Right atrium auricular region (tissue), 2 donors: ENCODE measurements around the gene GPATCH2. TPM values are rescaled to one million over a fixed set of nuclear protein-coding genes. Genes with fewer than 3 reads are reported as not detected.

Source experiments
- DNase-seq: peaks from one replicate; pipeline ENCODE4 v3.0.0-alpha.2; 2019; ENCODE audit warnings: low spot score
- H3K27ac ChIP-seq, 2 donors: fragments of 200-600 bp; sonication (generic); 1 replicate in 1 of 2; 2 replicates in 1 of 2; pipeline ENCODE4 v1.5.1; 2016 to 2019
- H3K27me3 ChIP-seq, 2 donors: fragments of 200-600 bp; sonication (generic); one replicate each; pipeline versions ENCODE4 v1.5.1 to v1.6.0; 2017 to 2019
- H3K36me3 ChIP-seq: fragments of 200-600 bp; sonication (generic); one replicate; pipeline ENCODE4 v1.5.1; 2016
- H3K4me1 ChIP-seq, 2 donors: fragments of 200-600 bp; sonication (generic); one replicate each; pipeline versions ENCODE4 v1.5.1 to v1.6.0; 2017 to 2019
- H3K4me3 ChIP-seq, 2 donors: fragments of 200-600 bp; sonication (generic); 1 replicate in 1 of 2; 2 replicates in 1 of 2; pipeline ENCODE4 v1.5.1; 2017 to 2019; ENCODE audit warnings: mild to moderate bottlenecking in 1 of 2, moderate library complexity in 1 of 2
- H3K9me3 ChIP-seq, 2 donors: fragments of 200-600 bp; sonication (generic); one replicate each; pipeline ENCODE4 v1.5.1; 2019
- total RNA-seq, 2 donors: library from RNA; depleted of rRNA; stranded (reverse); fragments of >200 nt; gene quantifications; one replicate each; pipeline ENCODE4 v1.1.0, GENCODE V29; 2016
- TF ChIP-seq, protein P1 (sequence below), 2 donors: fragments of 200-600 bp; sonication (generic); IDR thresholded peaks; one replicate each; pipeline ENCODE4 v1.5.1; 2019; ENCODE audit warnings: antibody characterized with exemption in 2 of 2

Gene GPATCH2
- total RNA-seq, 2 donors from 2014 or later = 7.9 to 8.5 TPM

DNA sequence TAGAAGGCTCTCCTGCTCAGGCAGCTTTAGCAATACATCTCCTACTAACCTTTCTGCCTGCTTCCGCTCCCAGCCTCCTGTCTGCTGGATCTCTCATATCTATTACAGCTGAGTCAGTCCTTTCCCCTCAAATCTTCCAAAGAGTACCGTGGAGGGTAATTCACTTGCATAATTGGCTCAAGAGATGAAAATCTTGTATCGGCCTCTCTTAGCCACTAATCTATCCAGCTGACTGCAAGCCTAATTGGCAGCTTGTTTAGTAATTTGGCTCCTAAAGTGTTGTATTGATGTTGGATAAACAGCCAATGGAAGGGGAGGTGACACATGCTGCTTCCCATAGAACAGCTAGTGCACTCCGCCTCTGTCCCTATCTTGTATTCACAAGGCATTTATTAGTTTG is 195.7 kb downstream of the GPATCH2 start:
- Histone ChIP-seq H3K9me3 (no peaks in the 10 kb centered on the region), H3K27me3 (no peaks in the 10 kb centered on the region), H3K4me1 (no peaks in the 10 kb centered on the region), H3K27ac (no peak overlapping the region), H3K4me3 (no peak overlapping the region), H3K36me3 (peaks cover 5% of the 10 kb centered on the region)
- TF ChIP-seq, protein P1, sequence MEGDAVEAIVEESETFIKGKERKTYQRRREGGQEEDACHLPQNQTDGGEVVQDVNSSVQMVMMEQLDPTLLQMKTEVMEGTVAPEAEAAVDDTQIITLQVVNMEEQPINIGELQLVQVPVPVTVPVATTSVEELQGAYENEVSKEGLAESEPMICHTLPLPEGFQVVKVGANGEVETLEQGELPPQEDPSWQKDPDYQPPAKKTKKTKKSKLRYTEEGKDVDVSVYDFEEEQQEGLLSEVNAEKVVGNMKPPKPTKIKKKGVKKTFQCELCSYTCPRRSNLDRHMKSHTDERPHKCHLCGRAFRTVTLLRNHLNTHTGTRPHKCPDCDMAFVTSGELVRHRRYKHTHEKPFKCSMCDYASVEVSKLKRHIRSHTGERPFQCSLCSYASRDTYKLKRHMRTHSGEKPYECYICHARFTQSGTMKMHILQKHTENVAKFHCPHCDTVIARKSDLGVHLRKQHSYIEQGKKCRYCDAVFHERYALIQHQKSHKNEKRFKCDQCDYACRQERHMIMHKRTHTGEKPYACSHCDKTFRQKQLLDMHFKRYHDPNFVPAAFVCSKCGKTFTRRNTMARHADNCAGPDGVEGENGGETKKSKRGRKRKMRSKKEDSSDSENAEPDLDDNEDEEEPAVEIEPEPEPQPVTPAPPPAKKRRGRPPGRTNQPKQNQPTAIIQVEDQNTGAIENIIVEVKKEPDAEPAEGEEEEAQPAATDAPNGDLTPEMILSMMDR (IDR thresholded peaks at IDR 0.05) = no peak
- DNase-seq = no peak

DNA sequence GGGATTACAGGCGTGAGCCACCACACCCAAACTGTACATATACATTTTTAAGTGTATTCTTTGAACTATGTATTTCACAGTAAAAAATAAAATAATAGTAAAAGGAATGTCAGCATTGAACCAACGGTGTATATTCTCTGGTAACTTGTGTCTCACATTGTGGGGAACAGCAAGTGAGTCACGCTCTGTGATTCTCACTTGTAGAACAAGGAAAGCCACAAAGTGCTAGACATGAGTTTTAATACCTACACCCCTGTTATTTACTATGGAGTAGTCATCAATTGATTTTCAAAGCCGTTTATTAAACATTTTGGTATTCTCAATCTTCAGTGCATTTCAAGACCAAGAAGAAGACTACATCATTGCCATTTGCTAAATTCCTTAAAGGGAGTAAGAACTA is 197.2 kb downstream of the GPATCH2 start:
- Histone ChIP-seq H3K27ac (no peak overlapping the region), H3K9me3 (no peaks in the 10 kb centered on the region), H3K4me1 (no peaks in the 10 kb centered on the region), H3K36me3 (peaks cover 5% of the 10 kb centered on the region), H3K4me3 (no peak overlapping the region), H3K27me3 (no peaks in the 10 kb centered on the region)
- no peak for DNase-seq
- TF ChIP-seq, protein P1 (IDR thresholded peaks at IDR 0.05) = no peak

DNA sequence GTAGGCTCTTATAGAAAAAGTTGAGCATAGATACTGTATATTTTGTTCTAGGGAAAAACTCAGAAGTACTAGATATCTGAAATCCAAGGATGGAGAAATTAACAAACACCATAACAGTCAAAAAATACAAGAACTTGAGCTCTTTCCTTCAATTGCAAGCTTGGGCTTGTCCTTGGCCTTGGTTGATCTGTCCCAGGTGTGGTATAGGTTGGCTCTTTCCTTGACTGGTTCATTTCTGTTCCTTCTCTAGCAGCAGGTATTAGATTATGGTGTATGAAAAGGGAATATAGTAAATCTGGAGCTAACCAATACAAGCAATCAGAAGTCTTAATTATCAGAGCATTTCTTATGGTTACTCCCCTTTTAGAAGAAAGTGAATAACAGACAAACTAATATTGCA is 198.6 kb downstream of the GPATCH2 start:
- TF ChIP-seq, protein P1 (IDR thresholded peaks at IDR 0.05) = no peak
- DNase-seq = no peak
- Histone ChIP-seq H3K36me3 (no peaks in the 10 kb centered on the region), H3K27ac (no peak overlapping the region), H3K4me1 (no peaks in the 10 kb centered on the region), H3K4me3 (no peak overlapping the region), H3K27me3 (no peaks in the 10 kb centered on the region), H3K9me3 (no peaks in the 10 kb centered on the region)

DNA sequence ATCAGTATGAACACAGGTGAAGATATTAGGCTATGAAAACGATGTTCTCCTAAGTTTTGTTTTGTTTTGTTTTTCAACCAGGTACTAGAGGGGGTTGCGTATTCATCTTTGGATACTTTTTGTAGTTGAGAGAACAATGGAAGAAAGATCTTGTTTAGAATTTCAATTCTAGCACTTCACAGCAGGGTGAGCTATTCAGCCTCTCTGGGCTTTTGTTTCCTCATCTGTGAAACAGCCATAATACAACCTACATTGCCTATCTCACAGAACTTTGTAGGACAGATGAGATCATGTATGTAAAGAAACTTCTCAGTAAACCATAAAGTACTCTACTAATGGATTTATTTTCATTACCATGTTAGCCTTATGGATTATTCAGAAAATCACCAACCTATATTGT is 199.5 kb downstream of the GPATCH2 start:
- H3K4me1 ChIP-seq = no peaks in the 10 kb centered on the region
- TF ChIP-seq, protein P1 (IDR thresholded peaks at IDR 0.05) = no peak
- no peak overlapping the region for H3K27ac ChIP-seq
- H3K36me3 ChIP-seq = no peaks in the 10 kb centered on the region
- no peaks in the 10 kb centered on the region for H3K27me3 ChIP-seq
- H3K9me3 ChIP-seq = no peaks in the 10 kb centered on the region
- no peak overlapping the region for H3K4me3 ChIP-seq
- DNase-seq = no peak

DNA sequence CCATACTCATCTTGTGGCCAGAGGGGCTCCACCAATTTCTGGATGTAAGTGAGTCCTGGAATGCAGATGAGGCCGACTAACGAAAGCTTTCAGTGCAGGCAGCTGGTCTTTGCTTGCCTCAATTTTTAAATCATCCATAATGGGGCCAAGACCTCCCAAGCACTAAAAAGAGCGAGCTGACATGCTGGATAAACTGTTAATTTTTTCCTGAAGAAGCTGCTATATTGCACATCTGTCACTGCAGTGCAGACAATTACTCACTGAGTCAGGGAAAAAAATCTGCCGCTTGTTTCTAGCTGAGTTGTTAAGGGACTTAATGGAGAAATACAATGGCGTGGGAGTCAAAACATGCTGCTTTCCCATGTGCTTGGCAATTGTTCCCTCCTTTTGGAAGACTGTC is 205.5 kb downstream of the GPATCH2 start:
- DNase-seq = no peak
- H3K4me3 ChIP-seq = no peak overlapping the region
- H3K27me3 ChIP-seq = no peaks in the 10 kb centered on the region
- no peaks in the 10 kb centered on the region for H3K36me3 ChIP-seq
- TF ChIP-seq, protein P1 (IDR thresholded peaks at IDR 0.05) = no peak
- no peaks in the 10 kb centered on the region for H3K4me1 ChIP-seq
- H3K27ac ChIP-seq = no peak overlapping the region
- no peaks in the 10 kb centered on the region for H3K9me3 ChIP-seq

DNA sequence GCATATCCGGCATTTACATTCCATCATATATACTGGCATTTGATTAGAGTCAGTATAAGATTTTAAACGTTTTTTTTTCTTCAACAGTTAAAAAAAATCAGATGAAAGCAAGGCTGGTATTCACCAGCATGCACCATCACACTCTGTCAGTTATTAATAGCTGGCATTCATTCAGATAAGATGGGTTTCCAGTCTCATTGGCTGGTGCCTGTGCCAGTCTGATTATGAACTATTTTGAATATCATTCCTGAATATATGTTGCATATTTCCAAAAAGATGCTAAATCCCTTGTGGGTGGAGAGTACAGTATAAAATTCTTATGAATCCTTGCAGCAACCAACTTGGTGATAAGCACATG is 211.7 kb downstream of the GPATCH2 start:
- no peaks in the 10 kb centered on the region for H3K4me1 ChIP-seq
- no peak for DNase-seq
- TF ChIP-seq, protein P1 (IDR thresholded peaks at IDR 0.05) = no peak
- H3K36me3 ChIP-seq = no peaks in the 10 kb centered on the region
- no peak overlapping the region for H3K27ac ChIP-seq
- H3K4me3 ChIP-seq = no peak overlapping the region
- H3K9me3 ChIP-seq = no peaks in the 10 kb centered on the region
- no peaks in the 10 kb centered on the region for H3K27me3 ChIP-seq
